Measurements from ENCODE around the gene CSRNP3. TPM values are rescaled to one million over a fixed set of nuclear protein-coding genes. Genes with fewer than 3 reads are reported as not detected.

Gene CSRNP3
- total and polyA plus RNA-seq, 4 donors = 0.18 to 2.2 (median 2.0) TPM

GRCh38 chr2:165508927-165509326, 39.4 kb downstream of the CSRNP3 start:
- Histone ChIP-seq H3K9me3 (ENCODE audit: control insufficient read depth in 4 of 4, low read length in 3 of 4) (no peaks in the 10 kb centered on the region), H3K4me1 (ENCODE audit: control insufficient read depth in 4 of 4, insufficient read depth in 4 of 4, low read length in 3 of 4) (no peaks in the 10 kb centered on the region), H3K27ac (ENCODE audit: low read depth in 1 of 2, low read length in 2 of 2) (no peak overlapping the region), H3K4me3 (ENCODE audit: low read depth in 1 of 3, low read length in 3 of 3) (no peak overlapping the region), H3K36me3 (ENCODE audit: control insufficient read depth in 4 of 4, insufficient read depth in 3 of 4, low read depth in 1 of 4, low read length in 3 of 4) (no peaks in the 10 kb centered on the region), H3K27me3 (ENCODE audit: control insufficient read depth in 4 of 4, insufficient read depth in 4 of 4, low read length in 3 of 4) (no peaks in the 10 kb centered on the region), H3K9ac (ENCODE audit: low read depth in 1 of 2, low read length in 2 of 2) (no peak overlapping the region)
- TF ChIP-seq GABPA (IDR thresholded peaks at IDR 0.05 in 1 of 2, conservative IDR thresholded peaks at IDR 0.05 in 1 of 2) (no peak), HNF4A (conservative IDR thresholded peaks at IDR 0.05) (no peak), NR2F2 (IDR thresholded peaks at IDR 0.05) (no peak), HNF4G (IDR thresholded peaks at IDR 0.05) (no peak), TAF1 (conservative IDR thresholded peaks at IDR 0.05) (no peak)
- no peak for DNase-seq (ENCODE audit: low spot score)

DNA sequence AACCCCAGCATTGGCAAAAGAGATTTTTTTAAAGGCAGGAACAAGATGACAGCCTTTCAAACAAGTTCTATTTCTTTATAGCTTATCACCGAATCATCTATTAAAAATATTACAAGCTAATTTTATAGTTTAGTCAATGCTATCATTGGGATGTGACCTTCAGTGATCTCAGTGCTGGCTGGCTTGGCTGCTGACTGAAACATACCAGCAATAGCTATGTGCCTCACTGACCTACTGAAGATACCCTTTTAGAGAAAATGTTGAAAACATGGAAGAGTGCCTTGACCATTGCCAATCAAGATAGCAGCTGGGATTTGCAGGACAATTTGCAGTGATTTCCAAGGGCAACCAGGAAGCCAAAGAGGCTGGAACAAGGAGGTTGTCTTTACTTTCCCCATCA, 44.0 kb downstream of the CSRNP3 start:
- no peak for DNase-seq (ENCODE audit: low spot score)
- Histone ChIP-seq H3K4me1 (ENCODE audit: control insufficient read depth in 4 of 4, insufficient read depth in 4 of 4, low read length in 3 of 4) (no peaks in the 10 kb centered on the region), H3K27ac (ENCODE audit: low read depth in 1 of 2, low read length in 2 of 2) (no peak overlapping the region), H3K9me3 (ENCODE audit: control insufficient read depth in 4 of 4, low read length in 3 of 4) (no peaks in the 10 kb centered on the region), H3K4me3 (ENCODE audit: low read depth in 1 of 3, low read length in 3 of 3) (no peak overlapping the region), H3K36me3 (ENCODE audit: control insufficient read depth in 4 of 4, insufficient read depth in 3 of 4, low read depth in 1 of 4, low read length in 3 of 4) (no peaks in the 10 kb centered on the region), H3K9ac (ENCODE audit: low read depth in 1 of 2, low read length in 2 of 2) (no peak overlapping the region), H3K27me3 (ENCODE audit: control insufficient read depth in 4 of 4, insufficient read depth in 4 of 4, low read length in 3 of 4) (no peaks in the 10 kb centered on the region)
- TF ChIP-seq, protein P1, sequence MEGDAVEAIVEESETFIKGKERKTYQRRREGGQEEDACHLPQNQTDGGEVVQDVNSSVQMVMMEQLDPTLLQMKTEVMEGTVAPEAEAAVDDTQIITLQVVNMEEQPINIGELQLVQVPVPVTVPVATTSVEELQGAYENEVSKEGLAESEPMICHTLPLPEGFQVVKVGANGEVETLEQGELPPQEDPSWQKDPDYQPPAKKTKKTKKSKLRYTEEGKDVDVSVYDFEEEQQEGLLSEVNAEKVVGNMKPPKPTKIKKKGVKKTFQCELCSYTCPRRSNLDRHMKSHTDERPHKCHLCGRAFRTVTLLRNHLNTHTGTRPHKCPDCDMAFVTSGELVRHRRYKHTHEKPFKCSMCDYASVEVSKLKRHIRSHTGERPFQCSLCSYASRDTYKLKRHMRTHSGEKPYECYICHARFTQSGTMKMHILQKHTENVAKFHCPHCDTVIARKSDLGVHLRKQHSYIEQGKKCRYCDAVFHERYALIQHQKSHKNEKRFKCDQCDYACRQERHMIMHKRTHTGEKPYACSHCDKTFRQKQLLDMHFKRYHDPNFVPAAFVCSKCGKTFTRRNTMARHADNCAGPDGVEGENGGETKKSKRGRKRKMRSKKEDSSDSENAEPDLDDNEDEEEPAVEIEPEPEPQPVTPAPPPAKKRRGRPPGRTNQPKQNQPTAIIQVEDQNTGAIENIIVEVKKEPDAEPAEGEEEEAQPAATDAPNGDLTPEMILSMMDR (IDR thresholded peaks at IDR 0.05; ENCODE audit: low read depth, low read length, missing input control) = no peak
- TF ChIP-seq ATF3 (IDR thresholded peaks at IDR 0.05) (no peak), SP1 (IDR thresholded peaks at IDR 0.05) (no peak)
- WGBS = 88% methylated on average over 1 of the region's 1 CpG

DNA sequence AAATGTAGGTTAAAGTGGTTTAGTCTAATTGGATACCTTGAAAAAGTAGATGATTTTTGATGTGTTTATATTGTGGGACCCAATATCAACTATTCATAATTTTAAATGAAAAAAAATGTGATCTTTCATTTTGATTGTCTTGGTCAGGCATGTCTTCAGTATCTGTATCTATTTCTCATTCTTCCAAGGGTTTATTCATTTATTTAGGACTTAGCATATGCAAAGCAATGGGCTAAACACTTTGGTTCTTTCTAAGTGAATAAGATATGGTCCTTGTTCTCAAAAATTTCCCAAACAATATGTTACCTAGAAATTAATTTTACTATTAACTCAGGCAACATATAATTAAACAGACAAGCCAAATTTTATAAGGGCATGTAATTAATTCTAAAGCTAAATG, 49.1 kb downstream of the CSRNP3 start:
- Histone ChIP-seq H3K9me3 (ENCODE audit: control insufficient read depth in 4 of 4, low read length in 3 of 4) (no peaks in the 10 kb centered on the region), H3K4me3 (ENCODE audit: low read depth in 1 of 3, low read length in 3 of 3) (no peak overlapping the region), H3K27me3 (ENCODE audit: control insufficient read depth in 4 of 4, insufficient read depth in 4 of 4, low read length in 3 of 4) (no peaks in the 10 kb centered on the region), H3K36me3 (ENCODE audit: control insufficient read depth in 4 of 4, insufficient read depth in 3 of 4, low read depth in 1 of 4, low read length in 3 of 4) (peaks cover 0 to 2% (median 0%) of the 10 kb centered on the region in 4 donors), H3K4me1 (ENCODE audit: control insufficient read depth in 4 of 4, insufficient read depth in 4 of 4, low read length in 3 of 4) (no peaks in the 10 kb centered on the region), H3K27ac (ENCODE audit: low read depth in 1 of 2, low read length in 2 of 2) (no peak overlapping the region), H3K9ac (ENCODE audit: low read depth in 1 of 2, low read length in 2 of 2) (no peak overlapping the region)
- no peak for DNase-seq (ENCODE audit: low spot score)
- TF ChIP-seq FOXA2 (IDR thresholded peaks at IDR 0.05) = no peak
- no peak for TF ChIP-seq GABPA (IDR thresholded peaks at IDR 0.05 in 1 of 2, conservative IDR thresholded peaks at IDR 0.05 in 1 of 2)
- TF ChIP-seq, protein P1 (IDR thresholded peaks at IDR 0.05; ENCODE audit: low read depth, low read length, missing input control) = no peak
- no peak for TF ChIP-seq HNF4A (conservative IDR thresholded peaks at IDR 0.05)
- no peak for TF ChIP-seq HNF4G (IDR thresholded peaks at IDR 0.05)
- no peak for TF ChIP-seq NR2F2 (IDR thresholded peaks at IDR 0.05)
- TF ChIP-seq, protein P2, sequence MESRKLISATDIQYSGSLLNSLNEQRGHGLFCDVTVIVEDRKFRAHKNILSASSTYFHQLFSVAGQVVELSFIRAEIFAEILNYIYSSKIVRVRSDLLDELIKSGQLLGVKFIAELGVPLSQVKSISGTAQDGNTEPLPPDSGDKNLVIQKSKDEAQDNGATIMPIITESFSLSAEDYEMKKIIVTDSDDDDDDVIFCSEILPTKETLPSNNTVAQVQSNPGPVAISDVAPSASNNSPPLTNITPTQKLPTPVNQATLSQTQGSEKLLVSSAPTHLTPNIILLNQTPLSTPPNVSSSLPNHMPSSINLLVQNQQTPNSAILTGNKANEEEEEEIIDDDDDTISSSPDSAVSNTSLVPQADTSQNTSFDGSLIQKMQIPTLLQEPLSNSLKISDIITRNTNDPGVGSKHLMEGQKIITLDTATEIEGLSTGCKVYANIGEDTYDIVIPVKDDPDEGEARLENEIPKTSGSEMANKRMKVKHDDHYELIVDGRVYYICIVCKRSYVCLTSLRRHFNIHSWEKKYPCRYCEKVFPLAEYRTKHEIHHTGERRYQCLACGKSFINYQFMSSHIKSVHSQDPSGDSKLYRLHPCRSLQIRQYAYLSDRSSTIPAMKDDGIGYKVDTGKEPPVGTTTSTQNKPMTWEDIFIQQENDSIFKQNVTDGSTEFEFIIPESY (IDR thresholded peaks at IDR 0.05) = no peak
- TF ChIP-seq JUND (IDR thresholded peaks at IDR 0.05) = no peak

Measured in liver (tissue), 9 donors.